ENCODE data around the gene PROSER2. TPM values are rescaled to one million over a fixed set of nuclear protein-coding genes. Genes with fewer than 3 reads are reported as not detected.
"Not testable (repeated sequence)": the region's sequence is repeated elsewhere in the genome, so short reads cannot be mapped to it uniquely, and the experiment has no call there.

Gene PROSER2
- total and polyA plus RNA-seq, 8 donors: 1.3 to 16.2 (median 5.7) TPM; not detected in 1

GRCh38 chr10:11886138-11886474 is 63.0 kb downstream of the PROSER2 start:
- DNase-seq: no peak
- no peaks in the 10 kb centered on the region for H3K9me3 ChIP-seq
- no peaks in the 10 kb centered on the region for H3K36me3 ChIP-seq
- H3K27ac ChIP-seq: no peak overlapping the region
- no peaks in the 10 kb centered on the region for H3K27me3 ChIP-seq
- TF ChIP-seq POLR2AphosphoS5 (IDR thresholded peaks at IDR 0.05) (no peak), POLR2A (IDR thresholded peaks at IDR 0.05) (no peak), EP300 (IDR thresholded peaks at IDR 0.05) (no peak), CTCF (IDR thresholded peaks at IDR 0.05) (no peak)
- no peak overlapping the region for H3K4me3 ChIP-seq
- no peaks in the 10 kb centered on the region for H3K4me1 ChIP-seq
- intact Hi-C loops (cut with DNase I; ENCODE audit: low total_unique reads): no loop called here
- 68 to 77% (median 73%) methylated on average over 6 of the region's 6 CpGs for WGBS, 5 donors

- no peak for TF ChIP-seq POLR2AphosphoS5 (IDR thresholded peaks at IDR 0.05)
- TF ChIP-seq CTCF (IDR thresholded peaks at IDR 0.05): no peak
- TF ChIP-seq EP300 (IDR thresholded peaks at IDR 0.05): no peak
- no peak for TF ChIP-seq POLR2A (IDR thresholded peaks at IDR 0.05)
- Histone ChIP-seq H3K9me3 (no peaks in the 10 kb centered on the region), H3K4me3 (no peak overlapping the region), H3K36me3 (no peaks in the 10 kb centered on the region), H3K27me3 (no peaks in the 10 kb centered on the region), H3K4me1 (no peaks in the 10 kb centered on the region), H3K27ac (no peak overlapping the region)
- DNase-seq: no peak
- WGBS, 5 donors: 74 to 83% (median 78%) methylated on average over 12 of the region's 12 CpGs; no CpG with 5 or more reads in 1 of the 5 donors
- intact Hi-C loops (cut with DNase I; ENCODE audit: low total_unique reads): no loop called here
These were observed 63.7 kb downstream of the PROSER2 start for GRCh38 chr10:11886851-11887250.

GRCh38 chr10:11887381-11888227 is 64.4 kb downstream of the PROSER2 start:
- H3K4me3 ChIP-seq: no peak overlapping the region
- H3K36me3 ChIP-seq: no peaks in the 10 kb centered on the region
- WGBS, 5 donors: 87 to 92% (median 88%) methylated on average over 12 to 16 of the region's 16 CpGs
- no peak for TF ChIP-seq EP300 (IDR thresholded peaks at IDR 0.05)
- TF ChIP-seq POLR2A (IDR thresholded peaks at IDR 0.05): no peak
- TF ChIP-seq CTCF (IDR thresholded peaks at IDR 0.05): no peak
- no peak for TF ChIP-seq POLR2AphosphoS5 (IDR thresholded peaks at IDR 0.05)
- H3K4me1 ChIP-seq: no peaks in the 10 kb centered on the region
- intact Hi-C loops (cut with DNase I; ENCODE audit: low total_unique reads): no loop called here
- DNase-seq: no peak
- no peak overlapping the region for H3K27ac ChIP-seq
- H3K27me3 ChIP-seq: no peaks in the 10 kb centered on the region
- H3K9me3 ChIP-seq: no peaks in the 10 kb centered on the region

- H3K4me1 ChIP-seq; H3K27ac ChIP-seq; H3K4me3 ChIP-seq; intact Hi-C loops (cut with DNase I; ENCODE audit: low total_unique reads); DNase-seq; H3K27me3 ChIP-seq; H3K9me3 ChIP-seq; H3K36me3 ChIP-seq: not testable (repeated sequence)
- WGBS, 5 donors: 77 to 82% (median 77%) methylated on average over 8 of the region's 8 CpGs
These were observed 66.1 kb downstream of the PROSER2 start for GRCh38 chr10:11889263-11889662.
